SH-SY5Y (cell line): Measurements from ENCODE around the gene MAST4.

ENCODE experiments used
- GATA2 ChIP-seq: IDR thresholded peaks from 2 replicates; pipeline ENCODE4 v1.6.1; 2011; ENCODE audit warnings: mild to moderate bottlenecking, low read depth, low read length
- GATA3 ChIP-seq: IDR thresholded peaks from 2 replicates; pipeline ENCODE4 v1.6.1; 2011; ENCODE audit warnings: low read depth, mild to moderate bottlenecking, low read length, moderate library complexity

GRCh38 chr5:67181648-67182221 lies 585.5 kb downstream of the MAST4 start:
- TF ChIP-seq GATA3 (no peak), GATA2 (no peak)
